HepG2 (cell line): ENCODE results near the gene TRMT112. TPM values are rescaled to one million over a fixed set of nuclear protein-coding genes. Genes with fewer than 3 reads are reported as not detected.

Source experiments
- FOXM1 ChIP-seq: sonication (generic); formaldehyde crosslinking; IDR thresholded peaks from 2 replicates; pipeline ENCODE4 v1.5.0; 2020; ENCODE audit warnings: missing genetic modification reagents
- HES4 ChIP-seq: sonication (generic); formaldehyde crosslinking; IDR thresholded peaks from 2 replicates; pipeline ENCODE4 v1.9.0; 2021; ENCODE audit warnings: mild to moderate bottlenecking, missing genetic modification reagents, borderline replicate concordance
- KAT7 ChIP-seq: IDR thresholded peaks from 2 replicates; pipeline ENCODE4 v1.6.1; 2018; ENCODE audit warnings: borderline replicate concordance, missing compliant biosample characterization
- KDM1A ChIP-seq: IDR thresholded peaks from 2 replicates; pipeline ENCODE4 v1.6.1; 2016; ENCODE audit warnings: missing compliant biosample characterization
- NFYB ChIP-seq: sonication (generic); formaldehyde crosslinking; IDR thresholded peaks from 2 replicates; pipeline ENCODE4 v1.4.0; 2020; ENCODE audit warnings: missing genetic modification reagents
- PRPF4 ChIP-seq: fragments of 200-400 bp; formaldehyde crosslinking; IDR thresholded peaks from 2 replicates; pipeline ENCODE4 v1.6.1; 2016; ENCODE audit warnings: low read length, low read depth; ENCODE audit not compliant: poor library complexity, severe bottlenecking
- REPIN1 ChIP-seq: sonication (generic); formaldehyde crosslinking; IDR thresholded peaks from 2 replicates; pipeline ENCODE4 v1.8.0; 2022; ENCODE audit warnings: missing genetic modification reagents, low read depth, mild to moderate bottlenecking, borderline replicate concordance
- RORA ChIP-seq: sonication (generic); formaldehyde crosslinking; IDR thresholded peaks from 2 replicates; pipeline ENCODE4 v1.5.0; 2020; ENCODE audit warnings: mild to moderate bottlenecking, missing genetic modification reagents, moderate library complexity
- TCF7 ChIP-seq: sonication (generic); IDR thresholded peaks from 2 replicates; pipeline ENCODE4 v1.6.1; 2016; ENCODE audit warnings: antibody characterized with exemption, low read depth
- YEATS4 ChIP-seq: sonication (generic); formaldehyde crosslinking; IDR thresholded peaks from 2 replicates; pipeline ENCODE4 v1.4.0; 2020; ENCODE audit warnings: missing genetic modification reagents, borderline replicate concordance
- ZFP82 ChIP-seq: sonication (generic); formaldehyde crosslinking; IDR thresholded peaks from 2 replicates; pipeline ENCODE4 v1.5.1; 2020; ENCODE audit warnings: mild to moderate bottlenecking, missing genetic modification reagents, borderline replicate concordance
- ZNF256 ChIP-seq: sonication (generic); formaldehyde crosslinking; conservative IDR thresholded peaks from 2 replicates; pipeline ENCODE4 v1.4.0; 2020; ENCODE audit warnings: missing genetic modification reagents
- ZNF768 ChIP-seq: sonication (generic); formaldehyde crosslinking; IDR thresholded peaks from 2 replicates; pipeline ENCODE4 v1.4.0; 2020; ENCODE audit warnings: missing genetic modification reagents
- ZSCAN12 ChIP-seq: sonication (generic); formaldehyde crosslinking; IDR thresholded peaks from 2 replicates; pipeline ENCODE4 v1.9.0; 2021; ENCODE audit warnings: mild to moderate bottlenecking, missing genetic modification reagents
- polyA plus RNA-seq, 8 experiments: library from polyadenylated mRNA; depleted of rRNA in 3 of 8; stranded (reverse) in 7 of 8; unstranded in 1 of 8; fragments of >200 nt; fragmentation: Illumina TruSeq in 4 of 8; extraction: Trizol in 4 of 8; gene quantifications; 2 replicates each; pipeline versions ENCODE4 v1.2.1 to v1.2.3, GENCODE V29; 2011 to 2016; ENCODE audit warnings: low read depth in 4 of 8, missing spikeins in 1 of 8, mixed read lengths in 1 of 8; ENCODE audit not compliant: insufficient read depth in 1 of 8
- total RNA-seq, 5 experiments: library from RNA; depleted of rRNA; stranded (reverse); fragments of >200 nt; fragmentation: Illumina TruSeq; extraction: Trizol; gene quantifications; 2 replicates each; pipeline ENCODE4 v1.2.3, GENCODE V29; 2016; ENCODE audit warnings: low read depth in 1 of 5
- TF ChIP-seq, protein P1 (sequence below): sonication (generic); formaldehyde crosslinking; IDR thresholded peaks from 2 replicates; pipeline ENCODE4 v1.5.1; 2020; ENCODE audit warnings: mild to moderate bottlenecking, missing genetic modification reagents, borderline replicate concordance
- TF ChIP-seq, protein P2 (sequence below): IDR thresholded peaks from 2 replicates; pipeline ENCODE4 v1.6.1; 2016; ENCODE audit warnings: missing genetic modification reagents, missing compliant biosample characterization
- TF ChIP-seq, protein P3 (sequence below): sonication (generic); formaldehyde crosslinking; IDR thresholded peaks from 2 replicates; pipeline ENCODE4 v1.8.1; 2023; ENCODE audit warnings: mild to moderate bottlenecking, missing genetic modification reagents, borderline replicate concordance
- TF ChIP-seq, protein P4 (sequence below): sonication (generic); formaldehyde crosslinking; IDR thresholded peaks from 2 replicates; pipeline ENCODE4 v1.9.0; 2022; ENCODE audit warnings: missing genetic modification reagents, mild to moderate bottlenecking, borderline replicate concordance
- TF ChIP-seq, protein P5 (sequence below): sonication (generic); formaldehyde crosslinking; IDR thresholded peaks from 2 replicates; pipeline ENCODE4 v1.8.1; 2022; ENCODE audit warnings: low read depth, mild to moderate bottlenecking, missing genetic modification reagents

Gene TRMT112
- total and polyA plus RNA-seq, 2 of the 13 experiments (the other 11 are each of a cell fraction or from before 2014, with no cell fraction given): 186 to 409 TPM

DNA sequence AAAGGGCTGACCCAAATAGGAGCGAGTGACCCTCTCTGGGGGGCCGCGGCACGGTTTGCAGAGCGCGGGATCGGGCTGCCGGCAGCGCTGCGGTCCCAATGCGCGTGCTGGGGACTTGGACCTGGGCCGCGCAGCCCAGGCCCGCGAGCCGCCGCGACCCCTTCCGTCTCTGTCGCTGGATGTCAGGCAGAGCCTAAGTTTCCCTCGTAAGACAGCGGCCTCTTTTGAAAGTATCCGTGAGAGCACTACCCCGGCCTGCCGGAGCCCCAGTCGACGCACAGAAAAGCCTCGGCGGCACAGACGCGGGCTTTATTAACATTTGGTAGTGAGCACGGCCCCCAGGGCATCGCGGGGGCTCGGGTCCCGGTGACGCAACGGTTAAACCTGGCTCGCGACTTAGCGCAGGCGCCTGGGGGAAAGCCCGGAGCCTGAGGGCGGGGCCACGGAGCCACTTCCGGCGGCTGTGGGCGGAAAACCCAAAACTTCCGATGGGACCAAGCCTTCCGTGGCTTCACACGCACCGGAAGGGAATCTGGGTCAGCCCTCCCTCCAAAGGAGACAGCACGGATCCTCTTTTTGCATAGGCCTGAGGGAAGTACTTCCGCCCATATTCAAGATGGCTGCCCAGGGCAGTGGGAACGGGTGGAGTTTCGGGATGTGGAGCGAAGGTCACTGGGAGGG, 47.7 kb downstream of the TRMT112 start (continued):
- TF ChIP-seq, protein P1, sequence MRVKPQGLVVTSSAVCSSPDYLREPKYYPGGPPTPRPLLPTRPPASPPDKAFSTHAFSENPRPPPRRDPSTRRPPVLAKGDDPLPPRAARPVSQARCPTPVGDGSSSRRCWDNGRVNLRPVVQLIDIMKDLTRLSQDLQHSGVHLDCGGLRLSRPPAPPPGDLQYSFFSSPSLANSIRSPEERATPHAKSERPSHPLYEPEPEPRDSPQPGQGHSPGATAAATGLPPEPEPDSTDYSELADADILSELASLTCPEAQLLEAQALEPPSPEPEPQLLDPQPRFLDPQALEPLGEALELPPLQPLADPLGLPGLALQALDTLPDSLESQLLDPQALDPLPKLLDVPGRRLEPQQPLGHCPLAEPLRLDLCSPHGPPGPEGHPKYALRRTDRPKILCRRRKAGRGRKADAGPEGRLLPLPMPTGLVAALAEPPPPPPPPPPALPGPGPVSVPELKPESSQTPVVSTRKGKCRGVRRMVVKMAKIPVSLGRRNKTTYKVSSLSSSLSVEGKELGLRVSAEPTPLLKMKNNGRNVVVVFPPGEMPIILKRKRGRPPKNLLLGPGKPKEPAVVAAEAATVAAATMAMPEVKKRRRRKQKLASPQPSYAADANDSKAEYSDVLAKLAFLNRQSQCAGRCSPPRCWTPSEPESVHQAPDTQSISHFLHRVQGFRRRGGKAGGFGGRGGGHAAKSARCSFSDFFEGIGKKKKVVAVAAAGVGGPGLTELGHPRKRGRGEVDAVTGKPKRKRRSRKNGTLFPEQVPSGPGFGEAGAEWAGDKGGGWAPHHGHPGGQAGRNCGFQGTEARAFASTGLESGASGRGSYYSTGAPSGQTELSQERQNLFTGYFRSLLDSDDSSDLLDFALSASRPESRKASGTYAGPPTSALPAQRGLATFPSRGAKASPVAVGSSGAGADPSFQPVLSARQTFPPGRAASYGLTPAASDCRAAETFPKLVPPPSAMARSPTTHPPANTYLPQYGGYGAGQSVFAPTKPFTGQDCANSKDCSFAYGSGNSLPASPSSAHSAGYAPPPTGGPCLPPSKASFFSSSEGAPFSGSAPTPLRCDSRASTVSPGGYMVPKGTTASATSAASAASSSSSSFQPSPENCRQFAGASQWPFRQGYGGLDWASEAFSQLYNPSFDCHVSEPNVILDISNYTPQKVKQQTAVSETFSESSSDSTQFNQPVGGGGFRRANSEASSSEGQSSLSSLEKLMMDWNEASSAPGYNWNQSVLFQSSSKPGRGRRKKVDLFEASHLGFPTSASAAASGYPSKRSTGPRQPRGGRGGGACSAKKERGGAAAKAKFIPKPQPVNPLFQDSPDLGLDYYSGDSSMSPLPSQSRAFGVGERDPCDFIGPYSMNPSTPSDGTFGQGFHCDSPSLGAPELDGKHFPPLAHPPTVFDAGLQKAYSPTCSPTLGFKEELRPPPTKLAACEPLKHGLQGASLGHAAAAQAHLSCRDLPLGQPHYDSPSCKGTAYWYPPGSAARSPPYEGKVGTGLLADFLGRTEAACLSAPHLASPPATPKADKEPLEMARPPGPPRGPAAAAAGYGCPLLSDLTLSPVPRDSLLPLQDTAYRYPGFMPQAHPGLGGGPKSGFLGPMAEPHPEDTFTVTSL (CRISPR knock-in tag): peak; percentile 23; the same call in 1 of the 2 replicates
- TF ChIP-seq, protein P2, sequence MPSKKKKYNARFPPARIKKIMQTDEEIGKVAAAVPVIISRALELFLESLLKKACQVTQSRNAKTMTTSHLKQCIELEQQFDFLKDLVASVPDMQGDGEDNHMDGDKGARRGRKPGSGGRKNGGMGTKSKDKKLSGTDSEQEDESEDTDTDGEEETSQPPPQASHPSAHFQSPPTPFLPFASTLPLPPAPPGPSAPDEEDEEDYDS (CRISPR knock-in tag): peak; percentile 70
- TF ChIP-seq, protein P3, sequence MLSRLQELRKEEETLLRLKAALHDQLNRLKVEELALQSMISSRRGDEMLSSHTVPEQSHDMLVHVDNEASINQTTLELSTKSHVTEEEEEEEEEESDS: peak; percentile 26; the same call in 1 of the 2 replicates
- TF ChIP-seq RORA (CRISPR knock-in tag) (no peak), PRPF4 (no peak), REPIN1 (CRISPR knock-in tag) (peak; percentile 31; the same call in 1 of the 2 replicates), KDM1A (CRISPR knock-in tag) (no peak), ZSCAN12 (no peak), FOXM1 (CRISPR knock-in tag) (no peak), ZFP82 (0 out of 2 replicates have a peak, but pooled peaks have one; percentile 37), TCF7 (no peak), YEATS4 (CRISPR knock-in tag) (0 out of 2 replicates have a peak, but pooled peaks have one; percentile 4), ZNF256 (CRISPR knock-in tag) (no peak), KAT7 (CRISPR knock-in tag) (no peak), HES4 (CRISPR knock-in tag) (no peak), NFYB (CRISPR knock-in tag) (peak; percentile 78), ZNF768 (CRISPR knock-in tag) (peak; percentile 7; the same call in 1 of the 2 replicates)
- TF ChIP-seq, protein P4, sequence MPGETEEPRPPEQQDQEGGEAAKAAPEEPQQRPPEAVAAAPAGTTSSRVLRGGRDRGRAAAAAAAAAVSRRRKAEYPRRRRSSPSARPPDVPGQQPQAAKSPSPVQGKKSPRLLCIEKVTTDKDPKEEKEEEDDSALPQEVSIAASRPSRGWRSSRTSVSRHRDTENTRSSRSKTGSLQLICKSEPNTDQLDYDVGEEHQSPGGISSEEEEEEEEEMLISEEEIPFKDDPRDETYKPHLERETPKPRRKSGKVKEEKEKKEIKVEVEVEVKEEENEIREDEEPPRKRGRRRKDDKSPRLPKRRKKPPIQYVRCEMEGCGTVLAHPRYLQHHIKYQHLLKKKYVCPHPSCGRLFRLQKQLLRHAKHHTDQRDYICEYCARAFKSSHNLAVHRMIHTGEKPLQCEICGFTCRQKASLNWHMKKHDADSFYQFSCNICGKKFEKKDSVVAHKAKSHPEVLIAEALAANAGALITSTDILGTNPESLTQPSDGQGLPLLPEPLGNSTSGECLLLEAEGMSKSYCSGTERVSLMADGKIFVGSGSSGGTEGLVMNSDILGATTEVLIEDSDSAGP (CRISPR knock-in tag): peak; percentile 71; the same call in 1 of the 2 replicates
- TF ChIP-seq, protein P5, sequence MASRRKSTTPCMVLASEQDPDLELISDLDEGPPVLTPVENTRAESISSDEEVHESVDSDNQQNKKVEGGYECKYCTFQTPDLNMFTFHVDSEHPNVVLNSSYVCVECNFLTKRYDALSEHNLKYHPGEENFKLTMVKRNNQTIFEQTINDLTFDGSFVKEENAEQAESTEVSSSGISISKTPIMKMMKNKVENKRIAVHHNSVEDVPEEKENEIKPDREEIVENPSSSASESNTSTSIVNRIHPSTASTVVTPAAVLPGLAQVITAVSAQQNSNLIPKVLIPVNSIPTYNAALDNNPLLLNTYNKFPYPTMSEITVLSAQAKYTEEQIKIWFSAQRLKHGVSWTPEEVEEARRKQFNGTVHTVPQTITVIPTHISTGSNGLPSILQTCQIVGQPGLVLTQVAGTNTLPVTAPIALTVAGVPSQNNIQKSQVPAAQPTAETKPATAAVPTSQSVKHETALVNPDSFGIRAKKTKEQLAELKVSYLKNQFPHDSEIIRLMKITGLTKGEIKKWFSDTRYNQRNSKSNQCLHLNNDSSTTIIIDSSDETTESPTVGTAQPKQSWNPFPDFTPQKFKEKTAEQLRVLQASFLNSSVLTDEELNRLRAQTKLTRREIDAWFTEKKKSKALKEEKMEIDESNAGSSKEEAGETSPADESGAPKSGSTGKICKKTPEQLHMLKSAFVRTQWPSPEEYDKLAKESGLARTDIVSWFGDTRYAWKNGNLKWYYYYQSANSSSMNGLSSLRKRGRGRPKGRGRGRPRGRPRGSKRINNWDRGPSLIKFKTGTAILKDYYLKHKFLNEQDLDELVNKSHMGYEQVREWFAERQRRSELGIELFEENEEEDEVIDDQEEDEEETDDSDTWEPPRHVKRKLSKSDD (CRISPR knock-in tag): no peak; the same call in 1 of the 2 replicates
